Measurements from ENCODE around the gene SMPD3.

- no peak for TF ChIP-seq EP300 (IDR thresholded peaks at IDR 0.05)
- no peak for TF ChIP-seq CTCF (IDR thresholded peaks at IDR 0.05)
- no peak for TF ChIP-seq POLR2A (IDR thresholded peaks at IDR 0.05)
Observed at GRCh38 chr16:68479271-68479670, 31.0 kb upstream of the SMPD3 start.
